Lower lobe of right lung (tissue), 2 donors: ENCODE measurements around the gene TULP1. TPM values are rescaled to one million over a fixed set of nuclear protein-coding genes. Genes with fewer than 3 reads are reported as not detected.

Experiments
- ATAC-seq, 2 donors: fragments of 200-7000 bp; cut with Tn5 transposase; one replicate each; pipeline ENCODE4 v1.9.1; 2020 to 2022; ENCODE audit warnings: mild to moderate bottlenecking in 2 of 2, moderate library complexity in 2 of 2
- DNase-seq: peaks from one replicate; pipeline ENCODE4 v3.0.0-alpha.2; 2020
- H3K27ac ChIP-seq: fragments of 200-600 bp; one replicate; pipeline ENCODE4 v1.8.0; 2022
- H3K27me3 ChIP-seq: fragments of 200-600 bp; one replicate; pipeline ENCODE4 v1.8.0; 2022; ENCODE audit warnings: low read depth
- H3K36me3 ChIP-seq: fragments of 200-600 bp; one replicate; pipeline ENCODE4 v1.8.0; 2022; ENCODE audit warnings: mild to moderate bottlenecking
- H3K4me1 ChIP-seq: fragments of 200-600 bp; one replicate; pipeline ENCODE4 v1.8.0; 2022
- H3K4me3 ChIP-seq: fragments of 200-600 bp; one replicate; pipeline ENCODE4 v1.8.0; 2022; ENCODE audit warnings: mild to moderate bottlenecking
- H3K9me3 ChIP-seq: fragments of 200-600 bp; one replicate; pipeline ENCODE4 v1.8.0; 2022
- intact Hi-C: fragments of 100-400 bp; cut with DNase I; formaldehyde crosslinking; loops from one replicate; pipeline ENCODE4 v1.11.0; 2022
- total RNA-seq: library from RNA; stranded (reverse); fragmentation: NEBNext Ultra II Directional; extraction: Animal tissue kit (Norgen Biotek cat#: 25700); gene quantifications from one replicate; pipeline ENCODE4 v1.2.1, GENCODE V29; 2021
- TF ChIP-seq, protein P1 (sequence below): fragments of 200-600 bp; IDR thresholded peaks from one replicate; pipeline ENCODE4 v1.8.0; 2022; ENCODE audit warnings: antibody characterized with exemption, mild to moderate bottlenecking
- donor health status: DM: no; HTN: yes; CAD: no; lungs with severe emphysema.

The TULP1 gene
- total RNA-seq, 1 donor from 2014 or later = not detected

DNA sequence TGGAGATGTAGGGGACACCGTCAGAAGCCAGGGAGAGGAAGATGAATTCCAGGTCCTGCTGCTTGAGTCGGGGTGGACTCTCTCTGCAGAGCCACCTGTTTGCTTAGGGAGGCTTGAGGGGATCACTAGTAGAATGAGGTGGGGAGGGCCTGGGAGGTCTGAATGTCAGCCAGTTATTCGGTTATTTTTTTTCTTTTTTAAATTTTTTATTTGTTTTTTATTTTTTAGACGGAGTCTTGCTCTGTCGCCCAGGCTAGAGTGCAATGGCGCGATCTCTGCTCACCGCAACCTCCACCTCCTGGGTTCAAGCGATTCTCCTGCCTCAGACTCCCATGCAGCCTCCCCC is 24.2 kb downstream of the TULP1 start:
- no peak for ATAC-seq

DNA sequence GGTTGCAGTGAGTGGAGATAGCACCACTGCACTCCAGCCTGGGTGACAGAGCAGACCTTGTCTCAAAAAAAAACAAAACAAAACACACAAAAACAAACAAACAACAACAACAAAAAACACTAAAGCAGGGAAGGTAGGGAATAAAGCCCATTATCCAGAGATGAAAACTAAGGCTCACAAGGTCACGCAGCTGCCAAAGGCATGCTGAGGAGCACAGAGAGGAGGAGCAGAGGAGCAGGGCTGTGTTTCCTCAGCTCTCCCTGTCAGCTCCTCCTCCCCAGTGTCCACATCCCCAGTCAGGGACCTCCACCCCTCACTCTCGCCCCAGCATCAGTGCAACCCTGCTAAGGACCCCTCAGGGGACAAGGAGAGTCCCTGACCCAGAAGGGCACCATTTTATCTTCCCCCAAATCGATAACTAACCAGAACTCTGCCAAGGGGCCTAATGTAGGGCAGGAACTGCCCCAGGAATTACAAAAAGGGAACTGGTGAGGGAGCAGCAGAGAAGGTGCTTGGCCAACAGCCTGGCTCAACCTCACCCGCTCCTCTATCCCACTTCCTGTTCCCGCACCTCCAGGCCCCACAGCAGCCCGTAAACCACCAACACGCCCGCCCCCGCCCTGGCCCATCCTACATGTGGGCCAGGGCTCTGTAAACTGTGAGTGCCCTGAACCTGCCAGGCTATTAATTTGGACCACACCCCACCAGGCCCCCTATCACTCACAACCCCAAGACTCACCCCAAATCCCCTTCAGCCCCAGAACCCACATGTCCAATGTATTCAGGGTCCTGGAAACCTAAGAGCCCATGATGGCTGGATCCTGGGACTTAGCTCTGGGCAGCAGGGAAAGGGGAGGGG is 24.8 kb downstream of the TULP1 start:
- H3K4me3 ChIP-seq = no peak overlapping the region
- intact Hi-C loops = no loop called here
- H3K4me1 ChIP-seq = peaks cover 78% of the 10 kb centered on the region
- H3K27me3 ChIP-seq = no peaks in the 10 kb centered on the region
- H3K36me3 ChIP-seq = peaks cover 12% of the 10 kb centered on the region
- ATAC-seq (peak; percentile 10 to 32), DNase-seq (peak; percentile 69)
- H3K9me3 ChIP-seq = no peaks in the 10 kb centered on the region
- H3K27ac ChIP-seq = peak overlapping the region; percentile 60
- TF ChIP-seq, protein P1, sequence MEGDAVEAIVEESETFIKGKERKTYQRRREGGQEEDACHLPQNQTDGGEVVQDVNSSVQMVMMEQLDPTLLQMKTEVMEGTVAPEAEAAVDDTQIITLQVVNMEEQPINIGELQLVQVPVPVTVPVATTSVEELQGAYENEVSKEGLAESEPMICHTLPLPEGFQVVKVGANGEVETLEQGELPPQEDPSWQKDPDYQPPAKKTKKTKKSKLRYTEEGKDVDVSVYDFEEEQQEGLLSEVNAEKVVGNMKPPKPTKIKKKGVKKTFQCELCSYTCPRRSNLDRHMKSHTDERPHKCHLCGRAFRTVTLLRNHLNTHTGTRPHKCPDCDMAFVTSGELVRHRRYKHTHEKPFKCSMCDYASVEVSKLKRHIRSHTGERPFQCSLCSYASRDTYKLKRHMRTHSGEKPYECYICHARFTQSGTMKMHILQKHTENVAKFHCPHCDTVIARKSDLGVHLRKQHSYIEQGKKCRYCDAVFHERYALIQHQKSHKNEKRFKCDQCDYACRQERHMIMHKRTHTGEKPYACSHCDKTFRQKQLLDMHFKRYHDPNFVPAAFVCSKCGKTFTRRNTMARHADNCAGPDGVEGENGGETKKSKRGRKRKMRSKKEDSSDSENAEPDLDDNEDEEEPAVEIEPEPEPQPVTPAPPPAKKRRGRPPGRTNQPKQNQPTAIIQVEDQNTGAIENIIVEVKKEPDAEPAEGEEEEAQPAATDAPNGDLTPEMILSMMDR = no peak

More for the DNA sequence above, 24.2 kb downstream of the TULP1 start:
- TF ChIP-seq, protein P1 = no peak
- intact Hi-C loops = no loop called here
- Histone ChIP-seq H3K27ac (peak overlapping the region; percentile 60), H3K27me3 (no peaks in the 10 kb centered on the region), H3K9me3 (no peaks in the 10 kb centered on the region), H3K4me3 (no peak overlapping the region), H3K4me1 (peaks cover 83% of the 10 kb centered on the region), H3K36me3 (peaks cover 11% of the 10 kb centered on the region)
- DNase-seq = no peak

DNA sequence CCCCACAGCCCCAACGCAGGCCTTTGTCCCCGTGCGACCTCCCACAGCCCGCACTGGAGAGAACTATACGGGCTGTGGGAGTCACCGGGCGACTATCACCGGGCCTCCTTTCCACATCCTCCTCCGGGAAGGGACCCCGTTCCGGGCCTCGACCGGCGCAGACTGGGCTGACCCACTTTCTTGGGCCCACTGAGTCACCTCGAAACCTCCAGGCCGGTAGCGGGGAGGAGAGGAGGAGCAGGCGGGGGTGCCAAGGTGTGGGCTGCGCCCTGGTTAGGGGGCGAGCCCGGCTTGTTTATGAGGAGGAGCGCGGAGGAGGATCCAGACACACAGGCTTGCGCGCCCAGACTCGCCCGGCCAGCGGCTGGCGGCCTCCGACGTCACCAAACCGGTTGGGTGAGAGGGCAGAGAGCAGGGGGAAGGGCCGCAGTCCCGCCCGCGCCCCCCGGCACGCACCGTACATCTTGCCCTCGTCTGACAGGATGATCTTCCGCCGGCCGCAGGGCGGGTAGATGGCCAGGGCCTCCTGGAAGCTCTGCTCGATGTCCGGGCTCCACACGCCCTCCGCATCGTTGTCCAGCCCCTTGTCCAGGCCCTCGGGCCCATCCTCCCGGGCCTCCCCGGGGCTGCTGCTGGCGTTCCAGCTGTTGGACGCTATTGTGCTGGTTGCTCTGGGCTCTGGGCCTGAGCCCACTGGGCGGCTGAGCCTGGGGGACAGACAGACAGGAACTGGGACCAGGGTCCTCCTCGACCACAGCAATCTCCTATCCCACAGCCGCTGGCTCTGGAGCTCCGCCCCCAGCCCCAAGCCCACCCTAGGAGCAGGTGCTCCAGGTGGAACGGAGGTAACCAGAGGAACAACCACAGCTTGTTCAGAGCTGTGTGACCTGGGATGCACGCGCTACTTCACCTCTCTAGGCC is 26.4 kb downstream of the TULP1 start:
- H3K27me3 ChIP-seq = no peaks in the 10 kb centered on the region
- H3K27ac ChIP-seq = peak overlapping the region; percentile 86
- H3K4me1 ChIP-seq = peaks cover 62% of the 10 kb centered on the region
- TF ChIP-seq, protein P1 = no peak
- ATAC-seq (peak; percentile 87), DNase-seq (peak; percentile 84)
- H3K9me3 ChIP-seq = no peaks in the 10 kb centered on the region
- H3K36me3 ChIP-seq = peaks cover 15% of the 10 kb centered on the region
- intact Hi-C loops = no loop called here
- H3K4me3 ChIP-seq = peak overlapping the region; percentile 19

DNA sequence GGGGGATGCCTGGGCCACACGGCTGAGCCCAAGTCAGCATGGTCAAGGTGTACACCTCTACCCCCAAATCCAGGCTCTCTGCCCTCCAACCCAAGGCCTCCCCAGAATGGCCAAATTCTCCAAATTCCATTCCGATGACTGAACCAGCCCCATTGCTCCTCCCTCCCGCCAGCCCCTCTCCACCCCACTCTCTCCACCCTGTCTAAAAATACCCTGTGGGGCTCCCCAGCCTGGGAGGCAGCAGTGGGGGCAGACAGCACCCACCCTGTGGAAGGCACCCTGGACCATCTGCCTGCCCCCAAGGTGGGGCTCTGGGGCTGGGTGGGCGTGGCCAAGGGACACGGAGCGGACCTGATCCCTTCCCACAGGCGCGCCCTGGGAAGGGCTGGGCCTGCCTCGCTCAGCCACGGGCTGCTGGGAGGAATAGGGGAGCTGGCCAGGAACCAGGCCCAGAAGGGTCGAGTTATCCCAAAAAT is 27.3 kb downstream of the TULP1 start:
- peak; percentile 71 to 75 for ATAC-seq
- peaks cover 19% of the 10 kb centered on the region for H3K36me3 ChIP-seq
- H3K27me3 ChIP-seq = no peaks in the 10 kb centered on the region
- TF ChIP-seq, protein P1 = no peak
- H3K4me1 ChIP-seq = peaks cover 59% of the 10 kb centered on the region
- peak overlapping the region; percentile 86 for H3K27ac ChIP-seq
- H3K9me3 ChIP-seq = no peaks in the 10 kb centered on the region
- H3K4me3 ChIP-seq = peak overlapping the region; percentile 19
- intact Hi-C loops = no loop called here
- no peak for DNase-seq

DNA sequence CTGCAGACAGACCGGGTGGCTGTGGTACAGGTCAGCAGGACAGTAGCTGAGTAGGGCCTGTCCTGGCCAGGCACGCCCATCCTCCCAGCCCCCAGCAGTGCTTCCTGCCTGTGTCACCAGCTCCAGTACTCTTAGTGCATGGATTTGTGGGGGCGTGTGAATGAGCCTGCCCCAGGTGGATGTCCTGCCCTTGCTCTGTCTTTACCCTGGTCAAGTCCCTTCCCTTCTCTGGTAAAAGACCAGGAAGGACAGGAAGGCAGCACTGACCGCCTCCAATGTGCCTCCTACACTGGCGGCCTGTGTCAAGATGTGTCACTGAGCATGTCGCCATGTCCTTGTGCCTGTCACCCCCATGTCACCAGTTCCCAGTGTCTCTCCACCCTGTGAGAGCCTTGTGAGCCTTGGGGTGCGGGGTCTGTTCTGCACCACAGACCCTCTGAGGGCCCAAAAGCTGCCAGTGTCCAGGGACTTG is 27.7 kb downstream of the TULP1 start:
- Histone ChIP-seq H3K4me3 (no peak overlapping the region), H3K4me1 (peaks cover 54% of the 10 kb centered on the region), H3K27ac (peak overlapping the region; percentile 86), H3K9me3 (no peaks in the 10 kb centered on the region), H3K36me3 (peaks cover 23% of the 10 kb centered on the region), H3K27me3 (no peaks in the 10 kb centered on the region)
- ATAC-seq = peak in 1 of 2 donors; percentile 0
- DNase-seq = no peak
- intact Hi-C loops = no loop called here
- TF ChIP-seq, protein P1 = no peak
